UCSD-AML1 (cell line): ENCODE results near the gene SLC27A5.
"Not testable (repeated sequence)": the region's sequence is repeated elsewhere in the genome, so short reads cannot be mapped to it uniquely, and the experiment has no call there.

Source experiments
- DNase-seq: peaks from one replicate; lab custom pipeline; 2025; ENCODE audit not compliant: unreplicated experiment; lab: John Stamatoyannopoulos, UW

Gene SLC27A5

GRCh38 chr19:58469241-58470013, 42.4 kb downstream of the SLC27A5 start:
- no peak for DNase-seq

GRCh38 chr19:58468216-58468839, 43.5 kb downstream of the SLC27A5 start:
- DNase-seq: no peak

- DNase-seq: peak; percentile 96
Observed at GRCh38 chr19:58466760-58467589, 44.8 kb downstream of the SLC27A5 start, which contains the start of gene ZNF324. TSS of gene ZNF324 (plus strand) at chr19:58467080. CDS start at chr19:58469186, 2,106 bp downstream.

GRCh38 chr19:58466089-58466759, 45.6 kb downstream of the SLC27A5 start:
- DNase-seq: no peak

GRCh38 chr19:58460039-58460438, 51.8 kb downstream of the SLC27A5 start:
- DNase-seq: no peak

- DNase-seq: no peak
Observed at GRCh38 chr19:58456111-58456510, 55.7 kb downstream of the SLC27A5 start.

- DNase-seq: no peak
Observed at GRCh38 chr19:58455306-58455705, 56.5 kb downstream of the SLC27A5 start.

GRCh38 chr19:58453743-58454142, 58.0 kb downstream of the SLC27A5 start:
- DNase-seq: no peak

GRCh38 chr19:58451358-58452101, 60.3 kb downstream of the SLC27A5 start, which contains the start of gene ZNF324B:
TSS of gene ZNF324B (plus strand) at chr19:58451622. CDS start at chr19:58453702, 2,080 bp downstream.
- peak; percentile 96 for DNase-seq

- no peak for DNase-seq
Observed at GRCh38 chr19:58450856-58451357, 60.9 kb downstream of the SLC27A5 start.

GRCh38 chr19:58449980-58450379, 61.8 kb downstream of the SLC27A5 start:
- not testable (repeated sequence) for DNase-seq

GRCh38 chr19:58448860-58449259, 62.9 kb downstream of the SLC27A5 start:
- not testable (repeated sequence) for DNase-seq
